Sciatic nerve (tissue), 2 donors: ENCODE measurements around the gene BANP. TPM values are rescaled to one million over a fixed set of nuclear protein-coding genes. Genes with fewer than 3 reads are reported as not detected.
A peak's percentile ranks its signal among the peaks of the same experiment; 100 is the strongest.
"Not testable (repeated sequence)": the region's sequence is repeated elsewhere in the genome, so short reads cannot be mapped to it uniquely, and the experiment has no call there.

ENCODE experiments used
- ATAC-seq: fragments of 200-7000 bp; cut with Tn5 transposase; one replicate; pipeline ENCODE4 v1.9.1; 2020; ENCODE audit warnings: mild to moderate bottlenecking, moderate library complexity
- DNase-seq: peaks from one replicate; pipeline ENCODE4 v3.0.0-alpha.2; 2020; ENCODE audit warnings: low spot score
- intact Hi-C: fragments of 100-400 bp; cut with DNase I; formaldehyde crosslinking; loops from one replicate; pipeline ENCODE4 v1.14.2; 2022
- total RNA-seq: library from RNA; stranded (reverse); fragmentation: NEBNext Ultra II Directional; extraction: Animal tissue kit (Norgen Biotek cat#: 25700); gene quantifications from one replicate; pipeline ENCODE4 v1.2.1, GENCODE V29; 2021
- donor health status: DM: no; HTN: no; CAD: no.
- donor health status: DM: no; HTN: no; CAD: no.

The BANP gene
- total RNA-seq, 1 donor from 2014 or later, result 32.3 TPM

- ATAC-seq (no peak), DNase-seq (no peak)
- intact Hi-C loops, result no loop called here
Observed at GRCh38 chr16:88077328-88078108, 126.3 kb downstream of the BANP start.

GRCh38 chr16:88078111-88078775 is 127.0 kb downstream of the BANP start:
- ATAC-seq (no peak), DNase-seq (no peak)
- intact Hi-C loops, result no loop called here

GRCh38 chr16:88083582-88083981 is 132.3 kb downstream of the BANP start:
- DNase-seq (no peak), ATAC-seq (no peak)

GRCh38 chr16:88084881-88085280 is 133.6 kb downstream of the BANP start:
- ATAC-seq, result no peak
- intact Hi-C loops, result no loop called here

More at GRCh38 chr16:88083582-88083981, 132.3 kb downstream of the BANP start:
- intact Hi-C loops, result no loop called here

GRCh38 chr16:88086571-88087516 is 135.6 kb downstream of the BANP start:
- no peak for ATAC-seq
- no peak for DNase-seq
- intact Hi-C loops, result no loop called here

More at GRCh38 chr16:88084881-88085280, 133.6 kb downstream of the BANP start:
- DNase-seq, result no peak

GRCh38 chr16:88087517-88087877 is 136.3 kb downstream of the BANP start:
- ATAC-seq (no peak), DNase-seq (no peak)
- intact Hi-C loops, result no loop called here

- DNase-seq (no peak), ATAC-seq (peak; percentile 25)
- intact Hi-C loops, result no loop called here
Observed at GRCh38 chr16:88088161-88088581, 136.9 kb downstream of the BANP start.

- intact Hi-C loops, DNase-seq: not testable (repeated sequence)
Observed at GRCh38 chr16:88088611-88089010, 137.4 kb downstream of the BANP start.

GRCh38 chr16:88089071-88089470 is 137.8 kb downstream of the BANP start:
- DNase-seq, intact Hi-C loops, ATAC-seq: not testable (repeated sequence)

More at GRCh38 chr16:88088611-88089010, 137.4 kb downstream of the BANP start:
- not testable (repeated sequence) for ATAC-seq

GRCh38 chr16:88089632-88090376 is 138.6 kb downstream of the BANP start:
- DNase-seq, intact Hi-C loops: not testable (repeated sequence)
- peak; percentile 85 for ATAC-seq

GRCh38 chr16:88090377-88091175 is 139.3 kb downstream of the BANP start:
- intact Hi-C loops, ATAC-seq, DNase-seq: not testable (repeated sequence)

GRCh38 chr16:88091221-88091971 is 140.2 kb downstream of the BANP start:
- intact Hi-C loops, DNase-seq: not testable (repeated sequence)
- ATAC-seq, result peak; percentile 29

GRCh38 chr16:88091972-88092302 is 140.7 kb downstream of the BANP start:
- intact Hi-C loops, DNase-seq: not testable (repeated sequence)
- peak; percentile 1 for ATAC-seq

- ATAC-seq, intact Hi-C loops, DNase-seq: not testable (repeated sequence)
Observed at GRCh38 chr16:88092791-88093555, 141.7 kb downstream of the BANP start.

- ATAC-seq, DNase-seq: not testable (repeated sequence)
Observed at GRCh38 chr16:88093556-88094252, 142.5 kb downstream of the BANP start.

GRCh38 chr16:88094253-88094575 is 143.0 kb downstream of the BANP start:
- DNase-seq, ATAC-seq, intact Hi-C loops: not testable (repeated sequence)

More at GRCh38 chr16:88093556-88094252, 142.5 kb downstream of the BANP start:
- intact Hi-C loops, result not testable (repeated sequence)
